OCI-LY7 (cell line): ENCODE measurements around the gene EYA2. TPM values are rescaled to one million over a fixed set of nuclear protein-coding genes. Genes with fewer than 3 reads are reported as not detected.

Experiments used
- BruUV-seq: library from RNA; stranded (reverse); fragments of 400-500 nt; replicated peaks from 2 replicates; lab custom pipeline; 2021; lab: Mats Ljungman, UMichigan
- CTCF ChIA-PET: fragments of 300-600 bp; sonication (Branson Sonifier 250); formaldehyde crosslinking; loops from one replicate; lab custom pipeline; 2022; ENCODE audit warnings: antibody characterized with exemption; ENCODE audit not compliant: unreplicated experiment; lab: Charles Lee
- POLR2A ChIA-PET: fragments of 300-600 bp; sonication (Branson Sonifier 250); formaldehyde crosslinking; loops from one replicate; lab custom pipeline; 2022; ENCODE audit warnings: antibody characterized with exemption; lab: Charles Lee
- DNase-seq: peaks from one replicate; pipeline ENCODE4 v3.0.0-alpha.2; 2015; ENCODE audit warnings: low spot score
- H2AFZ ChIP-seq: fragments of 200-600 bp; sonication (generic), shearing (Covaris generic); 2 replicates; pipeline ENCODE4 v1.6.1; 2014; ENCODE audit warnings: mild to moderate bottlenecking, antibody characterized with exemption, low read length, moderate library complexity
- H3K27ac ChIP-seq: fragments of 200-600 bp; sonication (generic); 2 replicates; pipeline ENCODE4 v1.5.1; 2014; ENCODE audit warnings: mixed run types, low read depth, mild to moderate bottlenecking, moderate library complexity, low read length, inconsistent platforms; ENCODE audit not compliant: poor library complexity, severe bottlenecking
- H3K36me3 ChIP-seq: fragments of 200-600 bp; sonication (generic); 2 replicates; pipeline ENCODE4 v1.6.1; 2014; ENCODE audit warnings: mild to moderate bottlenecking, antibody characterized with exemption, low read length, moderate library complexity, mixed read lengths; ENCODE audit not compliant: insufficient read depth
- H3K4me1 ChIP-seq: fragments of 200-600 bp; sonication (generic); 2 replicates; pipeline ENCODE4 v1.5.1; 2014; ENCODE audit warnings: mild to moderate bottlenecking, low read length; ENCODE audit not compliant: insufficient read depth, poor library complexity, severe bottlenecking
- H3K4me2 ChIP-seq: fragments of 200-600 bp; sonication (generic); 2 replicates; pipeline ENCODE4 v1.6.1; 2014; ENCODE audit warnings: mild to moderate bottlenecking, low read length
- H3K4me3 ChIP-seq: fragments of 200-600 bp; sonication (generic); 2 replicates; pipeline ENCODE4 v1.5.1; 2014; ENCODE audit warnings: mild to moderate bottlenecking, low read depth, low read length; ENCODE audit not compliant: poor library complexity, severe bottlenecking
- H3K79me2 ChIP-seq: fragments of 200-600 bp; sonication (generic); 2 replicates; pipeline ENCODE4 v1.6.1; 2016; ENCODE audit warnings: low read depth, mild to moderate bottlenecking, low read length, moderate library complexity, mixed read lengths; ENCODE audit not compliant: insufficient read depth
- H3K9me2 ChIP-seq: fragments of 200-600 bp; sonication (generic); 2 replicates; pipeline ENCODE4 v1.6.1; 2016; ENCODE audit warnings: mild to moderate bottlenecking, low read length, mixed read lengths; ENCODE audit not compliant: insufficient read depth
- H3K9me3 ChIP-seq: fragments of 200-600 bp; sonication (generic); 2 replicates; pipeline ENCODE4 v1.6.1; 2014; ENCODE audit warnings: mild to moderate bottlenecking, mixed run types, low read length, mixed read lengths
- H4K20me1 ChIP-seq: fragments of 200-600 bp; sonication (generic); 2 replicates; pipeline ENCODE4 v1.6.1; 2014; ENCODE audit warnings: mild to moderate bottlenecking, antibody characterized with exemption, low read length, moderate library complexity, mixed read lengths; ENCODE audit not compliant: insufficient read depth
- EZH2phosphoT487 ChIP-seq: fragments of 200-600 bp; sonication (generic); IDR thresholded peaks from 2 replicates; pipeline ENCODE4 v1.6.1; 2018; ENCODE audit warnings: low read depth, borderline replicate concordance, mild to moderate bottlenecking, mixed run types, antibody characterized with exemption, low read length, moderate library complexity, mixed read lengths
- intact Hi-C: fragments of 100-400 bp; cut with micrococcal nuclease; formaldehyde crosslinking; loops from one replicate; pipeline ENCODE4 v1.10.0; 2022; ENCODE audit not compliant: unreplicated experiment
- total RNA-seq, 2 experiments: library from RNA; depleted of rRNA in 1 of 2; stranded (reverse); fragments of >200 nt in 1 of 2; shearing (Covaris generic) in 1 of 2; gene quantifications; 2 replicates each; pipeline ENCODE4 v1.2.3, GENCODE V29; 2014 to 2022
- TF ChIP-seq, protein P1 (sequence below): fragments of 200-600 bp; sonication (generic); conservative IDR thresholded peaks from 2 replicates; pipeline ENCODE4 v1.5.1; 2014; ENCODE audit warnings: mild to moderate bottlenecking, antibody characterized with exemption, low read length, moderate library complexity, mixed read lengths

Gene EYA2
- total RNA-seq, 2 experiments from 2014 or later: not detected

DNA sequence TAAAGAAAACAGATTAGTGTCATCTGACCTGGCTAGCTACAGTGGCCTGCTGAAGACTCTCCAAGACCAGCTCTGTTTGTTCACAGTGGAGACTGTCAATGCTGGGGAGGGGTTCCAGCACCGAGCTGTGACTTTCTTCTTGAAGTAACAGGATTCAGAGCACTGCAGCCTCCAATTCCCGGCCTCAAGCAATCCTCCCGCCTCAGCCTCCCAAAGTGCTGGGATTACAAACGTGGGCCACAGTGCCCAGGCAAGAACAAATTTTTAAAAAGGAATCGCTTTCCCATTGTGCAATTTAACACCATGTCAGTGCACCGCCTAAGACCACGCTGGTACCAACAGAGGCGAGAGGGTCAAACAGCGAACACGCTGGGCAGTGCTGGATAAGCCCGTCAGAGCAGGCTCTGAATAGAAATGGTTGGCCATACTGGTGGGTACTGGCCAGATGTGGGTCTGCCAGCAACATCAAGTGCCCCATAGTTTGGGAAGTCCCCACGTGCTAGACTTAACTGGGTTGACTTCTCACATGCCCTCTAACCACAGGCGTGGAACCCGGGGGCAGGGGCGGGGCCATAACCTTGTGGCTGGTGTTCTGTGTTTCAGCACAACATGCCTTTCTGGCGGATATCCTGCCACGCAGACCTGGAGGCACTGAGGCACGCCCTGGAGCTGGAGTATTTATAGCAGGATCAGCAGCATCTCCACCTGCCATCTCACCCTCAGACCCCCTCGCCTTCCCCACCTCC, 293.0 kb downstream of the EYA2 start:
- CTCF ChIA-PET: no interaction called here

GRCh38 chr20:47188540-47188939, 293.9 kb downstream of the EYA2 start:
- no TSS peak for BruUV-seq
- intact Hi-C loops: no loop called here
- CTCF ChIA-PET: no interaction called here

More for the DNA sequence above, 293.0 kb downstream of the EYA2 start:
- POLR2A ChIA-PET: interaction anchor here (0.6 to 0.8 kb wide), 2 partner anchors 18 to 24 kb away, joined by 5 to 9 read pairs; no protein-coding TSS in a partner anchor
- no peak overlapping the region for H3K27ac ChIP-seq
- H3K4me2 ChIP-seq: no peak overlapping the region
- DNase-seq: no peak
- no peaks in the 10 kb centered on the region for H3K9me3 ChIP-seq
- H2AFZ ChIP-seq: no peak overlapping the region
- H4K20me1 ChIP-seq: no peaks in the 10 kb centered on the region
- no peaks in the 10 kb centered on the region for H3K36me3 ChIP-seq
- no peak overlapping the region for H3K4me3 ChIP-seq
- no peaks in the 10 kb centered on the region for H3K9me2 ChIP-seq
- intact Hi-C loops: no loop called here
- BruUV-seq: no TSS peak
- TF ChIP-seq EZH2phosphoT487: no peak
- TF ChIP-seq, protein P1, sequence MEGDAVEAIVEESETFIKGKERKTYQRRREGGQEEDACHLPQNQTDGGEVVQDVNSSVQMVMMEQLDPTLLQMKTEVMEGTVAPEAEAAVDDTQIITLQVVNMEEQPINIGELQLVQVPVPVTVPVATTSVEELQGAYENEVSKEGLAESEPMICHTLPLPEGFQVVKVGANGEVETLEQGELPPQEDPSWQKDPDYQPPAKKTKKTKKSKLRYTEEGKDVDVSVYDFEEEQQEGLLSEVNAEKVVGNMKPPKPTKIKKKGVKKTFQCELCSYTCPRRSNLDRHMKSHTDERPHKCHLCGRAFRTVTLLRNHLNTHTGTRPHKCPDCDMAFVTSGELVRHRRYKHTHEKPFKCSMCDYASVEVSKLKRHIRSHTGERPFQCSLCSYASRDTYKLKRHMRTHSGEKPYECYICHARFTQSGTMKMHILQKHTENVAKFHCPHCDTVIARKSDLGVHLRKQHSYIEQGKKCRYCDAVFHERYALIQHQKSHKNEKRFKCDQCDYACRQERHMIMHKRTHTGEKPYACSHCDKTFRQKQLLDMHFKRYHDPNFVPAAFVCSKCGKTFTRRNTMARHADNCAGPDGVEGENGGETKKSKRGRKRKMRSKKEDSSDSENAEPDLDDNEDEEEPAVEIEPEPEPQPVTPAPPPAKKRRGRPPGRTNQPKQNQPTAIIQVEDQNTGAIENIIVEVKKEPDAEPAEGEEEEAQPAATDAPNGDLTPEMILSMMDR: no peak
- H3K4me1 ChIP-seq: no peaks in the 10 kb centered on the region
- no peaks in the 10 kb centered on the region for H3K79me2 ChIP-seq

More at GRCh38 chr20:47188540-47188939, 293.9 kb downstream of the EYA2 start:
- Histone ChIP-seq H3K4me3 (no peak overlapping the region), H3K79me2 (no peaks in the 10 kb centered on the region), H4K20me1 (no peaks in the 10 kb centered on the region), H3K9me2 (no peaks in the 10 kb centered on the region), H3K36me3 (no peaks in the 10 kb centered on the region), H3K9me3 (no peaks in the 10 kb centered on the region), H2AFZ (no peak overlapping the region), H3K27ac (no peak overlapping the region), H3K4me2 (no peak overlapping the region), H3K4me1 (no peaks in the 10 kb centered on the region)
- POLR2A ChIA-PET: interaction anchor here (0.6 kb wide), 1 partner anchor 25 kb away, joined by 9 read pairs; no protein-coding TSS in a partner anchor
- TF ChIP-seq, protein P1: no peak
- TF ChIP-seq EZH2phosphoT487: no peak
- no peak for DNase-seq
